Erythroblast (primary cell): ENCODE results near the gene MIER2.

ENCODE experiments used
- DNase-seq, 2 experiments: peaks; one replicate each; lab custom pipeline; 2025; lab: John Stamatoyannopoulos, UW
- GATA1 ChIP-seq: IDR thresholded peaks from 2 replicates; pipeline ENCODE4 v1.6.1; 2011; ENCODE audit warnings: low read depth, mild to moderate bottlenecking, control low read depth, low read length, moderate library complexity
- POLR2A ChIP-seq: IDR thresholded peaks from 2 replicates; pipeline ENCODE4 v1.6.1; 2011; ENCODE audit warnings: mild to moderate bottlenecking, low read length

Gene MIER2

DNA sequence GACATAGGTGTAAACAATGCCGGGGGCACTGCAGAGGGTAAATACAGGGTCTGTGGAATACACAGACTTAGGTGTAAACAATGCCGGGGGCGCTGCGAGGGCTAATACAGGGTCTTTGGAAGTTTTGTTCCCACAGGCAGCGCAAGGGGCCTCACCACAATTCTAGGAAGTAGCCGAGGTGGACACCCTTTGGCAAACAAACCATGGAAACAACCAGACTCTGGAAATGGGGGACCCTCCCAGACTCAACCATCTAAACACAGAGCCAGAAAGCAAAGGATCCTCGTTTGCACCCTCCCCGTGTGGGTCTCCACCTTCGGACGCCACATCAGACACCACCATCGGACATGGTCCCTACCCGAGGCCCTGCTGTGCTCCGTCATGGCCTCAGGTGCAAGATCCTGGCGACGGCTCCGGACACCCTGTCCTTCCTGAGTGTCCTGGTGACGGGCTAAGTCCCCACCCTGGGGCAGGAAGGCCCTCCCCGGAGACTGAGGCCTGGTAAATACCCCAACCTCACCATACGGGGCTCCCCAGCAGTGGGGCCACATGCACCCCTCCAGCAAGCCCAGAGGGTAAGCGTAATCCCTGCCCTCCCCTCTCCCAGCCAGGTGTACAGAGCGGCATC, 36.7 kb downstream of the MIER2 start:
- TF ChIP-seq GATA1 (no peak), POLR2A (no peak)
- DNase-seq = no peak

DNA sequence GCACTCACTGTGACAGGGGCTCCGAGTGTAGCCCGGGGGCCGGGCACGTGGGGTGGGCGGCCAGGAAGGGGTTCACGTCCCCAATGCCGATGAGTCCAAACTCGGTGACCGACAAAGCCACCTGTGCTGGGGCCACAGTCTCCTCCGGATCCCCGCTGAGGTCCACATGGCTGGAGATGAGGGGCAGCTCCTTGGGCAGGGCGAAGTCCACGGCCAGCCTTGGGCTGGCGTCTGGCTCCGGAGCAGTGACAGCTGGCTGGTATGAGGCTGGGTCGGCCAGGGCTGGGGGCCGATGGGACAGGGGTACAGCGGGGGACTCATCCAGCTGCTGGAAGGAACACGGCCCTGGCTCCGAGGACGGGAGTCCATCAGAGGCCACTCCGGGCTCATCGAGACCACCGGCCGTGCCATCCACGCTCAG, 37.5 kb downstream of the MIER2 start:
- TF ChIP-seq POLR2A = no peak
- TF ChIP-seq GATA1 = no peak
- no peak for DNase-seq

- TF ChIP-seq POLR2A = no peak
- TF ChIP-seq GATA1 = no peak
- DNase-seq = no peak
Observed at GRCh38 chr19:306151-306900, 38.3 kb downstream of the MIER2 start.

DNA sequence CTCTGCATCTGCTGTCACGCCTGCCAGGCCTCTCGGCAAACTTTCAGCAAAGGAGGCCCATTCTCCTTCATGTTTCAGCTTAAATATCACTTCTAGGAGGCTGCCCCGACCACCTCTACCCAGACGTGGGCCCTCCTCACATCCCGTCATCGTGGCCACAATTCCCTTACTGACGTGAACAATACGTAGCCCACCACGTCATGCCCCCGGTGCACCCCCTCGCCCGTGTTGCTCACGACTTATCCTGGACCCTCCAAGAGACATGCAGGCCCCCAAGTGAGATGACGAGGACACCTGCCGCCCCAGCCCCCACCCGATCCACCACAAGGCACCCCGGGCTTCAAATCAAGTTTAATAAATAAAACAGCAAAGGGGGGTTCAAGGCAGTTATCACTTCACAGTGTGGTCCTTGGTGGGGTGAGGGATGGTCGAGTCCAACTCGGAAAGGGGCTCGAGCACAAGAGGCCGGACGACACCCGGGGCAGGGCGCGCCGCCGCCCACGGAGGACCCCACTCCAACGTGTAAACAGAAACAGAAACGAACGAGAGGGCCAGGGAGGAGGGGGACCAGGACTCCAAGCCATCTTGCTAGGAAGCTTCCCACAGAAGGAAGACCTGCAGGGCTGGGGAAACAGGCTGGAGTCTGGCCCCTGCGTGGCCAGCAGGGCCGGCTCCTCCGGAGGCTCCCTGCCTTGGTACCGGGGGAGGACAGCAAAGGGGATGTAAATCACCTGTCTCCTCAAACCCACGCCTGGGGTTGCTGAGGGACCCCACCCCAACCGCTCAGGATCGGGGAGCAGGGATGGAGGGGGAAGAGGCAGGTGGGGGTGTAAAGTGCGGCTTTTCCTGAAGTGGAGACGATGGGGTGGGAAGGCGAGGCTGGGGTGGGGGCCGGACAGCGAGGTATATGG, 39.1 kb downstream of the MIER2 start:
- DNase-seq = no peak
- no peak for TF ChIP-seq GATA1
- TF ChIP-seq POLR2A = no peak

DNA sequence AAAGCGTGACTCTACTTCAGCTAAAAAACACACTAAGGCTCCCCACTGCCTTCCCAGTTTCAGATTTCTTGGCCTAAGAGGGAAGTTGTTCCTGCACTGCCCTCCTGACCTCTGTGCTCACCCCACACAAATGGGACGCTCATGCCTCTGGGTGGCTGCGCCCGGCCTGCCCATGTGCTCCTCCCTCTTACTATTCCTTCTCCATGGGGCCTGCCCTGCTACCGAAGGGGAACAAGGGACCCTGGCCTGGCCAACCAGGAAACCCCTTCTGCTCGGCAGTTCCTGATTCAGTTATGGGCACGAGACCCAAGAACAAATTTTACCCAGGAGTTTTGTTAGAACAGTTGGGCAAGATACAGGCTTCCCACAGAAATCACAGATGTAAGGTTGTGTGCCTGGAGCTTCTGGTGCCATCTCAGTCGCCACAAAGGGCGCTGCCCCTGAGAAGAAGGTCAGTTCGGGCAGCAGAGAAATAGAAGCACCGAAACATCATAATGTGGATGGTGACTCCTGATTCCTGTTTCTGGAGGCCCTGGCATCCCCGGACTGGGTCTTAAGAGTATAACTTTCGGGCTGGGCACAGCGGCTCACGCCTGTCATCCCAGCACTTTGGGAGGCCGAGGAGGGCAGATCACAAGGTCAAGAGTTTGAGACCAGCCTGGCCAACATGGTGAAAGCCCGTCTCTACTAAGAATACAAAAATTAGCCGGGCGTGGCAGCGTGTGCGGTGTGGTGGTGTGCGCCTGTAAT, 47.9 kb downstream of the MIER2 start:
- DNase-seq = no peak
- TF ChIP-seq GATA1 = no peak
- TF ChIP-seq POLR2A = no peak

DNA sequence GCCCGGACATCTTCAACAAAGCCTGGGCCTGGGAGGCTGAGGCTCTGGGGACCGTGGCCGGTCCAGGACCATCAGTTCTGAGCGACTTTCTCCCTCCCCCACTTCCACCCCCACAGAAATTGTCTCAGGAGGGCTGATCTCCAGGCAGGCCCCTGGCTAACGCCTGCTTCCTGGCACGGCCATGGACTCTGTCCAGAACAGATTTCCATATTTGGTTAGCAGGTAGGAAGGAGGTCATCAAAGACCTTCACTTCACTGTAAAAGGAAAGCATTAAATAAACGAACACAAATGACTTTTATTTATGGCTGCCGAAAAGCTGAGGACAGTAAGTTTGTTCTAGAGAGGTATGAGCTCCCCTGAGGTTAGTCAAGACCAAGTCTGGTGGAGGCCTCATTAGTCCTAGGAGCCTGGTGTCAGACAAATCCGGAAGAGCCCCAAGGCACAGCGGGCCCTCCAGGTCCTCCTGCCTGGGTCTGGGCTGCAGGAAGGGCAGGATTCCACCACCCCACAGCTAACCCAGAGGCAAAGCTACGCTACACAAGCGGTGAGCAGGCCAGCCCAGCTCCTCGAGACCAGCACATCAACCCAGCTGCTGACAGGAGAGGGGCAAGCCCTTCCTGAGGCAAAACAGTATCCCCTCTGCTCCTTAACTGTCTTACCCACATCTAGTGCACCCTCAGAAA, 48.8 kb downstream of the MIER2 start:
- no peak for DNase-seq
- no peak for TF ChIP-seq GATA1
- no peak for TF ChIP-seq POLR2A

- TF ChIP-seq GATA1 (no peak), POLR2A (no peak)
- peak; percentile 34 to 59 for DNase-seq
Observed at GRCh38 chr19:294946-295686, 49.5 kb downstream of the MIER2 start.

DNA sequence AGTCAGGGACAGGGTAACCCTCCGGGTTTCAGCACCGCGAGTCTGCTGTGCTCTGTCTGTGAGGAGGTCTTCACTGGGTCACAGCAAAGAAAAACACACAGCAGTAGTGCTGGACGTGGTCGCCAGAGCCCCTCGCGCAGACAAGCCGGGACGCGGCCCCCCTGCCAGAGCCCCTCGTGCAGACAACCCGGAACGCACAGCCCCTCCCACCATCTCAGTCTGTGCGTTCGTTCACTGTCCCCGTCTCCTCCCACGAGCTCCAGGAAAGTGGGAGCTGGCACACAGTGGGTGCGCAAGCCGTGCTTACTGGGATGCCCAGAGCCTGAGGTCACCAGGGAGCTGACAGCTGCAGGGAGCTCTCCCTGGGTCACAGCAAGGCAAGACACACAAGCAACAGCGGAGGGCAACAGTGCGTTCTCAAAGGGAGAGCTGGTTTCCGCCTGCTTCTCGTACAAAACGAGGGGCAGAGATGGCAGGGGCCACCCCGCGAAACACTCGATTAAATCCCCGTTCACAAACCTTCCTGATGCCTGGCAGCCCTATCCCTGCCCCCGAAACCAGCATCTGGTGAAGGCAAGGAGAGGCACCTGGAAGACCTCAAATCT, 50.2 kb downstream of the MIER2 start:
- TF ChIP-seq POLR2A = no peak
- no peak for TF ChIP-seq GATA1
- no peak for DNase-seq

GRCh38 chr19:293436-294110, 51.0 kb downstream of the MIER2 start:
- no peak for DNase-seq
- TF ChIP-seq POLR2A = no peak
- TF ChIP-seq GATA1 = no peak

DNA sequence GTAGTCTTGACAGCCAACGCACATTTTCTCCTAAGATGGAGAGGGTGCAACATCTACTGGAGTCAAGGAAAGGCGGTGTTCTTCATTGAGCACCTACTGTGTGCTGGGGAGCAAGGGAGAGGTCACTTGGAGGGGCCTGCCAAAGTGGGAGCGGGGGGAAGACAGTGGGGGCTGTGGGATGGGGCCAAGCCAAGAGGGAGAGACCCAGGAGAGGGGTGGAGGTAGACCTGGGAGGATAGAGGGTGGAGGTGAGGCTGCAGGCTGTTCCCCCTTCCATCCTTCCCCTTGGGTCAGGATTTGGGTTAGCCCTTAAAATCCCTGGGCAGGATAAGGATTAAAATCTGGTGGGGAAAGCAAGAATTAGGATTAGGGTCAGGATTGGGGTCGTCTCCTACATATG, 51.6 kb downstream of the MIER2 start:
- TF ChIP-seq GATA1 = no peak
- no peak for TF ChIP-seq POLR2A
- DNase-seq = no peak

GRCh38 chr19:292281-292884, 52.2 kb downstream of the MIER2 start:
- DNase-seq = no peak
- TF ChIP-seq POLR2A (no peak), GATA1 (no peak)
